Suprapubic skin (tissue), 4 donors: ENCODE measurements around the gene BHLHE41.

Experiments used
- EP300 ChIP-seq: sonication (generic); formaldehyde crosslinking; IDR thresholded peaks from one replicate; pipeline ENCODE4 v1.6.1; 2017; ENCODE audit warnings: antibody characterized with exemption
- POLR2AphosphoS5 ChIP-seq, 3 donors: sonication (generic); formaldehyde crosslinking; IDR thresholded peaks; one replicate each; pipeline ENCODE4 v1.6.1; 2017; ENCODE audit warnings: antibody characterized with exemption in 3 of 3
- TF ChIP-seq, protein P1 (sequence below), 2 donors: fragments of 200-600 bp in 1 of 2; fragments of 450-650 bp in 1 of 2; sonication (generic) in 1 of 2; IDR thresholded peaks; one replicate each; pipeline ENCODE4 v1.5.1; 2016 to 2019; ENCODE audit warnings: antibody characterized with exemption in 2 of 2, mild to moderate bottlenecking in 1 of 2, moderate library complexity in 1 of 2

DNA sequence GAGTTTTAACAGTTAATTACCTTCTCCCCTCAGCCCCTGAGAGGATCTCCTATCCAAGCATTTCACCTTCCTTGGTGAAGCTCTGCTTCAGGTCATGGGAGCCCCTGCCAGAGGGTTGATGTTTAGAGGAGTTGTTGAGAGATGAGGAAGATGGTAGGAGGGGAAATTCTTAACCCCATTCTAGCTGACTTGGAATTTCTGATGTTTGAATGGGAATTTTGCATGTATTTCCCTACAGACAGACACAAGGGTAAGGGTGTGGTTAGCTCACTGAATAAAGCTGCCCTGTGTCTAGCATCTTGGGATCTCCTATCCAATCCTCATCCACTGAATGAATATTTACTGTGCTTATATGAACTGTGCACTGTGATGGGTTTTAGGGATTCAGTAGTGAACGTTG is 7.1 kb upstream of the BHLHE41 start:
- TF ChIP-seq POLR2AphosphoS5 (IDR thresholded peaks at IDR 0.05) = no peak
- TF ChIP-seq, protein P1, sequence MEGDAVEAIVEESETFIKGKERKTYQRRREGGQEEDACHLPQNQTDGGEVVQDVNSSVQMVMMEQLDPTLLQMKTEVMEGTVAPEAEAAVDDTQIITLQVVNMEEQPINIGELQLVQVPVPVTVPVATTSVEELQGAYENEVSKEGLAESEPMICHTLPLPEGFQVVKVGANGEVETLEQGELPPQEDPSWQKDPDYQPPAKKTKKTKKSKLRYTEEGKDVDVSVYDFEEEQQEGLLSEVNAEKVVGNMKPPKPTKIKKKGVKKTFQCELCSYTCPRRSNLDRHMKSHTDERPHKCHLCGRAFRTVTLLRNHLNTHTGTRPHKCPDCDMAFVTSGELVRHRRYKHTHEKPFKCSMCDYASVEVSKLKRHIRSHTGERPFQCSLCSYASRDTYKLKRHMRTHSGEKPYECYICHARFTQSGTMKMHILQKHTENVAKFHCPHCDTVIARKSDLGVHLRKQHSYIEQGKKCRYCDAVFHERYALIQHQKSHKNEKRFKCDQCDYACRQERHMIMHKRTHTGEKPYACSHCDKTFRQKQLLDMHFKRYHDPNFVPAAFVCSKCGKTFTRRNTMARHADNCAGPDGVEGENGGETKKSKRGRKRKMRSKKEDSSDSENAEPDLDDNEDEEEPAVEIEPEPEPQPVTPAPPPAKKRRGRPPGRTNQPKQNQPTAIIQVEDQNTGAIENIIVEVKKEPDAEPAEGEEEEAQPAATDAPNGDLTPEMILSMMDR (IDR thresholded peaks at IDR 0.05) = no peak
- TF ChIP-seq EP300 = no peak
